IMR-90 (cell line): ENCODE results near the gene EDARADD.

Experiments
- RAD21 ChIP-seq: IDR thresholded peaks from 2 replicates; pipeline ENCODE4 v1.6.1; 2012; ENCODE audit warnings: low read length, improper control_type of control experiment
- RFX5 ChIP-seq: IDR thresholded peaks from 2 replicates; pipeline ENCODE4 v1.8.0; 2012; ENCODE audit warnings: low read depth, mild to moderate bottlenecking, low read length, moderate library complexity
- USF2 ChIP-seq: fragments of 150-350 bp; IDR thresholded peaks from 2 replicates; pipeline ENCODE4 v1.6.1; 2017; ENCODE audit warnings: mild to moderate bottlenecking, antibody characterized with exemption, low read length, low read depth
- TF ChIP-seq, protein P1 (sequence below): conservative IDR thresholded peaks from 2 replicates; pipeline ENCODE4 v1.5.1; 2012; ENCODE audit warnings: mild to moderate bottlenecking, low read depth, low read length, improper control_type of control experiment

DNA sequence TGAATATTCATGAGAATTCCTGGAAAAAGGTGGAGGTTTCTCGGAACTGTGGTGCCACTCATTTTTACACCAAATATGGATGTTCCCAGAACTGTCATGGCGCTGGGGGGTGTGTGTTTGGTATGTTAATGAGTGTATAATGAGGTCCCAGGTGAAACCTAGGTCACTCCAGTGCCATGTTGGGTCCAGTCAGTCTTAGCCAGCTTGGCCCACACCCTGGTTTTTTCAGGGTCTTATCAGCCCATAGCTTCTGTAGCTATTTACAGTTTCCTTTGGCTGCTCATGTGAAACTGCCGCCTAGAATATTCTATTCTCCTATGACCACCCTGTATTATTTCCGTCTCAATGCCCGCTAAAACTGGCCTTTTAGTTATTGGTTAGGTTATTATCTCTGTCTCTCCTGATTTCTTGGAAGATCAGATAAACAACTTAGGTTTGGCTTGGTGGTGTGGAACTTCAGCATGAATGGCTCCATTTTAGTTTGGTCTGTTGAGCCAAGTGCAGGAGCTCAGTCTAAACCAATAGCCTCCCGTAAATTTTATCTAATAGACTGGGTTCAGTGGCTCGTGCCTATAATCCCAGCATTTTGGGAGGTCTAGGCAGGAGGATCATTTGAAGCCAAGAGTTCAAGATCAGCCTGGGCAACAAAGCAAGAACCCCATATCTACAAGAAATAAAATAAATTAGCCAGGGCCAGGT lies 42.1 kb upstream of the EDARADD start:
- no peak for TF ChIP-seq USF2
- no peak for TF ChIP-seq RFX5
- no peak for TF ChIP-seq RAD21
- TF ChIP-seq, protein P1, sequence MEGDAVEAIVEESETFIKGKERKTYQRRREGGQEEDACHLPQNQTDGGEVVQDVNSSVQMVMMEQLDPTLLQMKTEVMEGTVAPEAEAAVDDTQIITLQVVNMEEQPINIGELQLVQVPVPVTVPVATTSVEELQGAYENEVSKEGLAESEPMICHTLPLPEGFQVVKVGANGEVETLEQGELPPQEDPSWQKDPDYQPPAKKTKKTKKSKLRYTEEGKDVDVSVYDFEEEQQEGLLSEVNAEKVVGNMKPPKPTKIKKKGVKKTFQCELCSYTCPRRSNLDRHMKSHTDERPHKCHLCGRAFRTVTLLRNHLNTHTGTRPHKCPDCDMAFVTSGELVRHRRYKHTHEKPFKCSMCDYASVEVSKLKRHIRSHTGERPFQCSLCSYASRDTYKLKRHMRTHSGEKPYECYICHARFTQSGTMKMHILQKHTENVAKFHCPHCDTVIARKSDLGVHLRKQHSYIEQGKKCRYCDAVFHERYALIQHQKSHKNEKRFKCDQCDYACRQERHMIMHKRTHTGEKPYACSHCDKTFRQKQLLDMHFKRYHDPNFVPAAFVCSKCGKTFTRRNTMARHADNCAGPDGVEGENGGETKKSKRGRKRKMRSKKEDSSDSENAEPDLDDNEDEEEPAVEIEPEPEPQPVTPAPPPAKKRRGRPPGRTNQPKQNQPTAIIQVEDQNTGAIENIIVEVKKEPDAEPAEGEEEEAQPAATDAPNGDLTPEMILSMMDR: no peak
